ENCODE measurements around the gene EWSR1.

DNA sequence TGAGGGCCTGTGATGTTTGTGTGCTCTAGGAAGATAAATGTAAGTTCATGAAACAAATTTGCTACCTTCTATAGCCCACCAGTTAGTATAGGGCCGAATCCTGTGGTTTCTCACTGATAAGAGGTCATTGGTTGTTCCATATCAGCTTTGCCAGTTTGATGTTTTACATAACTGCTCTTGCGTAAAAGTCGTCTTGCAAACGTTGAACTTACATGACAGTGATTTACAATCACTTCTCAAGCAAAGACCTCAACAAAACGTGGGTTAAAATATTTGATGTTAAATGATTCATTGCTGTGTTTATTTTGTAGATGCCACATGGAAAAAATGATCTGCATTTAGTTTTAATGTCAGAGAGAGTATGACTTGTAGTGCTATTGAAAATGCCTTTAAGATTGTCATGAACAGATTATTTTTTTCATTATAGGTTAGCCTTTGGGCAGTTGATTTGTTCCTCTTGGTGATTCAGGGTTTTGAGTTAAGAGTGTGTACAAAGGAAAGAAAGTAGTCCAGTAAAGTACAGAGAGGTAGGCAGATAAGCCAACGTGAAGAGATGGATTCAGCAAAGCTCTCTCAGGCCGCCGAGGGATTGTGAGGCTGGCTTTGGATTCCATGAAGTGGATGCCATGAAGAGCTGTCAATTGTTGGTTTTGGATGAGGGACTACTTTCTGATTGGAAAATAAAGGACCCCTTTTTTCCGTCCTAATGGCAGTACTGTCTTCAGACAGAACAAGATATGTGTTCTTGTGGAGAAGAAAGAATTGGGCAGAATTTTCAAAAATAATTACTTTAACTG is 2.6 kb downstream of the EWSR1 start:
- peak; percentile 32; the same call in 1 of the 2 replicates for TF ChIP-seq ZNF629 (tag by site-specific recombination; IDR thresholded peaks at IDR 0.05)
- no peak for TF ChIP-seq SETDB1 (IDR thresholded peaks at IDR 0.05; ENCODE audit: insufficient read length, low read length)
- no peak for TF ChIP-seq ZNF16 (tag by site-specific recombination; IDR thresholded peaks at IDR 0.05; ENCODE audit: low read depth)
- TF ChIP-seq ELK4 (IDR thresholded peaks at IDR 0.05; ENCODE audit: borderline replicate concordance, low read depth, low read length): no peak
- TF ChIP-seq ZNF174 (tag by site-specific recombination; IDR thresholded peaks at IDR 0.05): no peak
- TF ChIP-seq TCF7L2 (IDR thresholded peaks at IDR 0.05; ENCODE audit: borderline replicate concordance, low read depth, low read length): peak; percentile 40; the same call in 1 of the 2 replicates
- TF ChIP-seq CTCF (tag by site-specific recombination; IDR thresholded peaks at IDR 0.05): no peak
- TF ChIP-seq ZBTB44 (tag by site-specific recombination; IDR thresholded peaks at IDR 0.05): no peak
- TF ChIP-seq YY1 (tag by site-specific recombination; IDR thresholded peaks at IDR 0.05): no peak
- TF ChIP-seq SP2 (tag by site-specific recombination; IDR thresholded peaks at IDR 0.05): no peak
- TF ChIP-seq ZBTB8A (tag by site-specific recombination; IDR thresholded peaks at IDR 0.05): no peak

Measured in HEK293 (cell line).